ENCODE measurements around the gene KRTAP19-1. TPM values are rescaled to one million over a fixed set of nuclear protein-coding genes. Genes with fewer than 3 reads are reported as not detected.

The KRTAP19-1 gene
- total RNA-seq, 4 donors from 2014 or later, result not detected

- DNase-seq, result peak; percentile 2 to 5
- TF ChIP-seq POLR2A (IDR thresholded peaks at IDR 0.05), result no peak
- TF ChIP-seq CTCF (IDR thresholded peaks at IDR 0.05), result peak in 4 of 6 experiments; percentile 25 to 65 (median 42)
- Histone ChIP-seq H3K27ac (no peak overlapping the region), H3K9me3 (no peaks in the 10 kb centered on the region), H3K27me3 (no peaks in the 10 kb centered on the region), H3K4me1 (no peaks in the 10 kb centered on the region), H3K4me3 (replicated peaks in 1 of 3) (no peak overlapping the region), H3K36me3 (no peaks in the 10 kb centered on the region)
- whole genome bisulfite sequencing, 2 donors, result 41 to 47% methylated on average over 10 of the region's 10 CpGs
- intact Hi-C loops (cut with DNase I), result no loop called here
These were observed 46.0 kb downstream of the KRTAP19-1 start for GRCh38 chr21:30434033-30434631.

- intact Hi-C loops (cut with DNase I), result no loop called here
- TF ChIP-seq POLR2A (IDR thresholded peaks at IDR 0.05), result no peak
- no peak for TF ChIP-seq CTCF (IDR thresholded peaks at IDR 0.05)
- H3K36me3 ChIP-seq, result no peaks in the 10 kb centered on the region
These were observed 50.0 kb downstream of the KRTAP19-1 start, which contains the start of gene KRTAP13-4 for GRCh38 chr21:30430170-30430655. KRTAP13-4 (plus strand) TSS chr21:30430220; CDS start chr21:30430276, 56 bp downstream.

More at GRCh38 chr21:30430170-30430655, 50.0 kb downstream of the KRTAP19-1 start, which contains the start of gene KRTAP13-4:
- Histone ChIP-seq H3K27me3 (no peaks in the 10 kb centered on the region), H3K9me3 (no peaks in the 10 kb centered on the region), H3K4me1 (no peaks in the 10 kb centered on the region), H3K4me3 (replicated peaks in 1 of 3) (no peak within 1 kb of the TSS), H3K27ac (no peak within 1 kb of the TSS)
- no peak for DNase-seq
- WGBS, 2 donors, result 74 to 77% methylated on average over 9 of the region's 9 CpGs

Small RNA genes within 50 kb of the gene (small RNA-seq; reads per million reads assigned to genes)
- not detected for gene AP000567.1
- not detected for gene KRTAP19-10P
- not detected for gene KRTAP19-9P

Other genes with a start within 250 kb of the KRTAP19-1 start
- not detected for gene KRTAP24-1, start 197.4 kb downstream of the KRTAP19-1 start, total RNA-seq
- gene KRTAP25-1, start 190.9 kb downstream of the KRTAP19-1 start, total RNA-seq, result not detected
- gene KRTAP26-1, start 160.1 kb downstream of the KRTAP19-1 start, total RNA-seq, result not detected
- not detected for gene KRTAP27-1, start 142.7 kb downstream of the KRTAP19-1 start, total RNA-seq
- not detected for gene KRTAP23-1, start 131.8 kb downstream of the KRTAP19-1 start, total RNA-seq
- not detected for gene KRTAP13-2, start 108.1 kb downstream of the KRTAP19-1 start, total RNA-seq
- gene KRTAP13-1, start 84.3 kb downstream of the KRTAP19-1 start, total RNA-seq, result not detected
- not detected for gene KRTAP13-3, start 54.4 kb downstream of the KRTAP19-1 start, total RNA-seq
- gene KRTAP13-4, start 50.1 kb downstream of the KRTAP19-1 start, total RNA-seq, result not detected
- gene KRTAP15-1, start 40.1 kb downstream of the KRTAP19-1 start, total RNA-seq, result not detected
- not detected for gene KRTAP19-2, start 7.1 kb upstream of the KRTAP19-1 start, total RNA-seq
- not detected for gene KRTAP19-3, start 11.6 kb upstream of the KRTAP19-1 start, total RNA-seq
- not detected for gene KRTAP19-4, start 16.8 kb upstream of the KRTAP19-1 start, total RNA-seq
- gene KRTAP19-5, start 21.8 kb upstream of the KRTAP19-1 start, total RNA-seq, result not detected
- gene KRTAP19-6, start 61.5 kb upstream of the KRTAP19-1 start, total RNA-seq, result not detected
- not detected for gene KRTAP19-7, start 80.9 kb upstream of the KRTAP19-1 start, total RNA-seq
- not detected for gene KRTAP22-2, start 110.0 kb upstream of the KRTAP19-1 start, total RNA-seq
- not detected for gene KRTAP6-3, start 112.1 kb upstream of the KRTAP19-1 start, total RNA-seq
- not detected for gene KRTAP6-2, start 118.5 kb upstream of the KRTAP19-1 start, total RNA-seq
- not detected for gene KRTAP22-1, start 120.7 kb upstream of the KRTAP19-1 start, total RNA-seq
- not detected for gene KRTAP6-1, start 133.6 kb upstream of the KRTAP19-1 start, total RNA-seq
- not detected for gene KRTAP20-1, start 136.1 kb upstream of the KRTAP19-1 start, total RNA-seq
- gene KRTAP20-4, start 140.3 kb upstream of the KRTAP19-1 start, total RNA-seq, result not detected
- gene KRTAP20-2, start 154.8 kb upstream of the KRTAP19-1 start, total RNA-seq, result not detected
- not detected for gene KRTAP20-3, start 162.5 kb upstream of the KRTAP19-1 start, total RNA-seq
- gene KRTAP21-3, start 238.4 kb upstream of the KRTAP19-1 start, total RNA-seq, result not detected

All from thyroid gland (tissue), 4 donors.